H1 (cell line): Measurements from ENCODE around the gene SLC26A8. TPM values are rescaled to one million over a fixed set of nuclear protein-coding genes. Genes with fewer than 3 reads are reported as not detected.

ENCODE experiments used
- CTCF ChIA-PET: fragments of 300-600 bp; sonication (Branson Sonifier 250); formaldehyde crosslinking; loops from one replicate; lab custom pipeline; 2021; ENCODE audit not compliant: partially characterized antibody; lab: Charles Lee
- POLR2A ChIA-PET: fragments of 300-600 bp; sonication (Branson Sonifier 250); formaldehyde crosslinking; loops from one replicate; lab custom pipeline; 2021; ENCODE audit warnings: inconsistent platforms; ENCODE audit not compliant: partially characterized antibody; lab: Charles Lee
- DNase-seq, 2 experiments: peaks; one replicate each; pipeline versions ENCODE4 v3.0.0 to v3.0.0-alpha.2; 2010 to 2022; ENCODE audit warnings: low spot score in 2 of 2, low read depth in 1 of 2, mixed read lengths in 1 of 2
- FAIRE-seq: peaks from 2 replicates; lab custom pipeline; 2011; peaks lifted over from hg19 to GRCh38; lab: Jason Lieb, UNC
- H2AFZ ChIP-seq: 2 replicates; pipeline ENCODE4 v1.8.1; 2012; ENCODE audit warnings: low read length, inconsistent platforms
- H2AK5ac ChIP-seq: 2 replicates; pipeline ENCODE4 v1.6.1; 2013; ENCODE audit warnings: low read depth, low read length
- H2BK120ac ChIP-seq: replicated peaks from 2 replicates; pipeline ENCODE3; 2013; ENCODE audit warnings: low read depth, low read length, inconsistent platforms
- H2BK12ac ChIP-seq: 2 replicates; pipeline ENCODE4 v1.6.1; 2013; ENCODE audit warnings: low read depth, low read length
- H2BK15ac ChIP-seq: 2 replicates; pipeline ENCODE4 v1.6.1; 2013; ENCODE audit warnings: low read length
- H2BK20ac ChIP-seq: 2 replicates; pipeline ENCODE4 v1.6.1; 2013; ENCODE audit warnings: low read length
- H2BK5ac ChIP-seq: 2 replicates; pipeline ENCODE4 v1.6.1; 2013; ENCODE audit warnings: low read depth, low read length
- H3K14ac ChIP-seq: 2 replicates; pipeline ENCODE4 v1.6.1; 2013; ENCODE audit warnings: inconsistent platforms; ENCODE audit not compliant: insufficient read length
- H3K18ac ChIP-seq: 2 replicates; pipeline ENCODE4 v1.6.1; 2013; ENCODE audit warnings: low read length; ENCODE audit errors: extremely low read depth
- H3K23ac ChIP-seq: 2 replicates; pipeline ENCODE4 v1.6.1; 2013; ENCODE audit warnings: inconsistent platforms; ENCODE audit not compliant: insufficient read length
- H3K23me2 ChIP-seq: 2 replicates; pipeline ENCODE4 v1.6.1; 2013; ENCODE audit warnings: low read depth, low read length
- H3K27ac ChIP-seq: 2 replicates; pipeline ENCODE4 v1.6.1; 2011; ENCODE audit warnings: low read depth, low read length, inconsistent platforms
- H3K27me3 ChIP-seq, 4 experiments: replicated peaks in 1 of 4; 1 replicate in 1 of 4; 2 replicates in 3 of 4; pipeline versions ENCODE4 v1.6.1 to v1.8.1; 2011 to 2013; ENCODE audit warnings: low read length in 3 of 4, mild to moderate bottlenecking in 3 of 4, inconsistent platforms in 2 of 4, mixed read lengths in 2 of 4, moderate library complexity in 1 of 4; ENCODE audit not compliant: control insufficient read depth in 3 of 4, insufficient read depth in 3 of 4; ENCODE audit errors: extremely low read depth in 1 of 4
- H3K36me3 ChIP-seq, 4 experiments: 2 replicates each; pipeline versions ENCODE4 v1.6.1 to v1.8.1; 2011 to 2013; ENCODE audit warnings: mild to moderate bottlenecking in 4 of 4, low read length in 3 of 4, moderate library complexity in 2 of 4, control low read depth in 1 of 4, inconsistent platforms in 1 of 4; ENCODE audit not compliant: insufficient read depth in 4 of 4, control insufficient read depth in 2 of 4
- H3K4ac ChIP-seq: replicated peaks from 2 replicates; pipeline ENCODE3; 2013; ENCODE audit warnings: low read length, low read depth, mixed read lengths, inconsistent platforms; ENCODE audit not compliant: insufficient read length
- H3K4me1 ChIP-seq, 4 experiments: replicated peaks in 1 of 4; 1 replicate in 1 of 4; 2 replicates in 3 of 4; pipeline versions ENCODE4 v1.6.1 to v1.8.1; 2011 to 2013; ENCODE audit warnings: low read length in 3 of 4, inconsistent platforms in 2 of 4, mixed read lengths in 1 of 4; ENCODE audit not compliant: insufficient read depth in 4 of 4, control insufficient read depth in 3 of 4
- H3K4me2 ChIP-seq, 2 experiments: 2 replicates each; pipeline versions ENCODE4 v1.6.1 to v1.8.1; 2011 to 2013; ENCODE audit warnings: low read depth in 2 of 2, low read length in 2 of 2, control low read depth in 1 of 2, inconsistent platforms in 1 of 2, mild to moderate bottlenecking in 1 of 2; ENCODE audit not compliant: insufficient read depth in 1 of 2
- H3K4me3 ChIP-seq, 4 experiments: fragments of 200-600, 300-600 bp in 1 of 4; sonication (generic), shearing (Covaris generic), sonication (Bioruptor Twin) in 1 of 4; 2 replicates each; pipeline versions ENCODE4 v1.5.1 to v1.8.1; 2011 to 2016; ENCODE audit warnings: low read length in 4 of 4, low read depth in 3 of 4, control low read depth in 2 of 4, inconsistent platforms in 2 of 4, mild to moderate bottlenecking in 2 of 4, mixed read lengths in 1 of 4, moderate library complexity in 1 of 4; ENCODE audit not compliant: insufficient read depth in 2 of 4; ENCODE audit errors: extremely low read depth in 1 of 4
- H3K56ac ChIP-seq: replicated peaks from 2 replicates; pipeline ENCODE3; 2013; ENCODE audit warnings: low read depth, mild to moderate bottlenecking, mixed read lengths, low read length, inconsistent platforms; ENCODE audit not compliant: insufficient read length
- H3K79me1 ChIP-seq: 2 replicates; pipeline ENCODE4 v1.6.1; 2013; ENCODE audit warnings: low read depth, low read length, control low read depth
- H3K79me2 ChIP-seq, 2 experiments: 2 replicates each; pipeline versions ENCODE4 v1.6.1 to v1.8.1; 2012 to 2013; ENCODE audit warnings: low read length in 2 of 2, mild to moderate bottlenecking in 2 of 2, inconsistent platforms in 1 of 2; ENCODE audit not compliant: insufficient read depth in 2 of 2, control insufficient read depth in 1 of 2
- H3K9ac ChIP-seq, 4 experiments: replicated peaks in 1 of 4; 1 replicate in 1 of 4; 2 replicates in 3 of 4; pipeline versions ENCODE4 v1.6.1 to v1.8.1; 2011 to 2013; ENCODE audit warnings: low read depth in 3 of 4, low read length in 3 of 4, control low read depth in 2 of 4, mild to moderate bottlenecking in 2 of 4, moderate library complexity in 2 of 4, inconsistent platforms in 1 of 4; ENCODE audit errors: extremely low read depth in 1 of 4
- H3K9me3 ChIP-seq, 2 experiments: 2 replicates each; pipeline versions ENCODE4 v1.6.1 to v1.8.1; 2012 to 2013; ENCODE audit warnings: mild to moderate bottlenecking in 2 of 2, moderate library complexity in 2 of 2, control low read depth in 1 of 2, inconsistent platforms in 1 of 2, low read depth in 1 of 2, low read length in 1 of 2, mixed read lengths in 1 of 2; ENCODE audit not compliant: insufficient read depth in 2 of 2
- H4K20me1 ChIP-seq, 2 experiments: replicated peaks in 1 of 2; 2 replicates each; pipeline versions ENCODE3 to v1.8.1; 2011 to 2013; ENCODE audit warnings: inconsistent platforms in 2 of 2, low read length in 2 of 2, mild to moderate bottlenecking in 1 of 2; ENCODE audit not compliant: insufficient read depth in 2 of 2, control insufficient read depth in 1 of 2
- H4K5ac ChIP-seq: 2 replicates; pipeline ENCODE4 v1.6.1; 2013; ENCODE audit warnings: low read length, low read depth, mixed read lengths, inconsistent platforms; ENCODE audit not compliant: insufficient read length
- H4K8ac ChIP-seq: 2 replicates; pipeline ENCODE4 v1.8.0; 2013; ENCODE audit warnings: mild to moderate bottlenecking, moderate library complexity, low read length, inconsistent platforms; ENCODE audit not compliant: insufficient read depth; ENCODE audit errors: extremely low read depth
- H4K91ac ChIP-seq: replicated peaks from 2 replicates; pipeline ENCODE3; 2013; ENCODE audit warnings: low read length, mixed read lengths, inconsistent platforms; ENCODE audit not compliant: insufficient read length
- ASH2L ChIP-seq: fragments of 200-600, 300-600 bp; sonication (generic); IDR thresholded peaks from one replicate; pipeline ENCODE4 v1.7.1; 2017; ENCODE audit warnings: low read length
- CBX8 ChIP-seq: fragments of 300-800, 300-1000 bp; sonication (generic); IDR thresholded peaks from 2 replicates; pipeline ENCODE4 v1.7.1; 2016; ENCODE audit warnings: low read depth, low read length, borderline replicate concordance
- HDAC6 ChIP-seq: IDR thresholded peaks from one replicate; pipeline ENCODE4 v1.7.1; 2012; ENCODE audit warnings: low read depth, mild to moderate bottlenecking, inconsistent platforms, low read length, moderate library complexity
- KDM1A ChIP-seq: fragments of 200-600, 300-600 bp; sonication (generic); IDR thresholded peaks from 2 replicates; pipeline ENCODE4 v1.7.1; 2016; ENCODE audit warnings: mild to moderate bottlenecking, low read length, borderline replicate concordance
- PHF8 ChIP-seq: fragments of 200-600 bp; sonication (generic); conservative IDR thresholded peaks from 2 replicates; pipeline ENCODE4 v1.7.1; 2012; ENCODE audit warnings: low read depth, mild to moderate bottlenecking, inconsistent platforms, low read length, moderate library complexity
- RFX5 ChIP-seq: IDR thresholded peaks from 2 replicates; pipeline ENCODE4 v1.6.1; 2011; ENCODE audit warnings: low read depth, low read length, improper control_type of control experiment, borderline replicate concordance
- WGBS, 2 experiments: shearing (Covaris generic) in 1 of 2; methylation state at CpG; one replicate each; pipeline versions ENCODE4 v1.1.6 to v1.1.7; 2013 to 2015; ENCODE audit warnings: low lambda C conversion rate in 2 of 2, mixed read lengths in 2 of 2, inconsistent platforms in 1 of 2, low coverage in 1 of 2, missing lambda C conversion rate in 1 of 2; ENCODE audit not compliant: insufficient replicate concordance in 2 of 2, insufficient coverage in 1 of 2, insufficient read length in 1 of 2; ENCODE audit errors: extremely low coverage in 1 of 2, missing lambda C conversion rate in 1 of 2; 5-methylcytosine and 5-hydroxymethylcytosine counted together
- polyA plus RNA-seq, 7 experiments: library from polyadenylated mRNA; depleted of rRNA in 3 of 7; stranded (reverse) in 5 of 7; unstranded in 2 of 7; fragments of >200 nt in 5 of 7; fragments of 200-250 nt in 2 of 7; gene quantifications; 1 replicate in 5 of 7; 2 replicates in 1 of 7; 4 replicates in 1 of 7; pipeline versions ENCODE4 v1.2.1 to v1.2.3, GENCODE V29; 2011 to 2013; ENCODE audit warnings: missing spikeins in 2 of 7, mixed read lengths in 2 of 7
- total RNA-seq: library from RNA; stranded (reverse); fragmentation: NEBNext Ultra II Directional; extraction: Animal tissue kit (Norgen Biotek cat#: 25700); gene quantifications from 2 replicates; pipeline ENCODE4 v1.2.1, GENCODE V29; 2021
- TF ChIP-seq, protein P1 (sequence below): IDR thresholded peaks from 2 replicates; pipeline ENCODE4 v1.6.1; 2012; ENCODE audit warnings: inconsistent platforms

SLC26A8 gene
- total and polyA plus RNA-seq, 2 of the 8 experiments (the other 6 are each of a cell fraction or from before 2014, with no cell fraction given), result 0.56 to 0.57 TPM

- CTCF ChIA-PET, result interaction anchor here (0.9 to 1.6 kb wide), 3 partner anchors 8 to 135 kb away, joined by 3 read pairs; no protein-coding TSS in a partner anchor
- no peak overlapping the region for H3K4ac ChIP-seq
- H2BK20ac ChIP-seq, result no peak overlapping the region
- H4K91ac ChIP-seq, result no peak overlapping the region
- WGBS, 2 experiments, result 84% methylated on average over 2 of the region's 2 CpGs; no CpG with 5 or more reads in 1 of the 2 experiments
- H2AFZ ChIP-seq, result no peak overlapping the region
- H2AK5ac ChIP-seq, result no peak overlapping the region
- no peaks in the 10 kb centered on the region for H3K9me3 ChIP-seq
- H3K79me2 ChIP-seq, result no peaks in the 10 kb centered on the region
- no peak overlapping the region for H3K9ac ChIP-seq
- H3K79me1 ChIP-seq, result no peaks in the 10 kb centered on the region
- H2BK12ac ChIP-seq, result no peak overlapping the region
- no peak for DNase-seq
- no peak overlapping the region for H3K18ac ChIP-seq
- no peaks in the 10 kb centered on the region for H3K36me3 ChIP-seq
- no peak for FAIRE-seq
- H3K27me3 ChIP-seq, result no peaks in the 10 kb centered on the region
- H3K56ac ChIP-seq, result no peak overlapping the region
- H3K27ac ChIP-seq, result no peak overlapping the region
- no peak overlapping the region for H3K4me2 ChIP-seq
- no peak overlapping the region for H3K23ac ChIP-seq
- H2BK5ac ChIP-seq, result no peak overlapping the region
- no peaks in the 10 kb centered on the region for H3K23me2 ChIP-seq
- POLR2A ChIA-PET, result interaction anchor here (0.9 kb wide), 1 partner anchor 33 kb away, joined by 3 read pairs; no protein-coding TSS in a partner anchor
- H4K8ac ChIP-seq, result no peak overlapping the region
- H4K20me1 ChIP-seq, result no peaks in the 10 kb centered on the region
- no peak overlapping the region for H4K5ac ChIP-seq
- H2BK120ac ChIP-seq, result no peak overlapping the region
- H3K4me1 ChIP-seq, result 0 out of 7 replicates have a peak, but pooled peaks cover 0 to 2% (median 0%) of the 10 kb centered on the region in 4 experiments
- no peak overlapping the region for H2BK15ac ChIP-seq
- no peak overlapping the region for H3K14ac ChIP-seq
- H3K4me3 ChIP-seq, result no peak overlapping the region
- TF ChIP-seq CBX8 (no peak), HDAC6 (no peak), RFX5 (no peak), ASH2L (no peak), KDM1A (no peak), PHF8 (no peak)
- TF ChIP-seq, protein P1, sequence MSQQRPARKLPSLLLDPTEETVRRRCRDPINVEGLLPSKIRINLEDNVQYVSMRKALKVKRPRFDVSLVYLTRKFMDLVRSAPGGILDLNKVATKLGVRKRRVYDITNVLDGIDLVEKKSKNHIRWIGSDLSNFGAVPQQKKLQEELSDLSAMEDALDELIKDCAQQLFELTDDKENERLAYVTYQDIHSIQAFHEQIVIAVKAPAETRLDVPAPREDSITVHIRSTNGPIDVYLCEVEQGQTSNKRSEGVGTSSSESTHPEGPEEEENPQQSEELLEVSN, result no peak
Observed at GRCh38 chr6:35960187-35960586, 64.3 kb downstream of the SLC26A8 start.
